DMS 273 (cell line): ENCODE data around the gene USP21.
"Not testable (repeated sequence)": the region's sequence is repeated elsewhere in the genome, so short reads cannot be mapped to it uniquely, and the experiment has no call there.

Experiments used
- DNase-seq: peaks from one replicate; lab custom pipeline; 2025; ENCODE audit not compliant: unreplicated experiment; lab: John Stamatoyannopoulos, UW

The USP21 gene, protein sequence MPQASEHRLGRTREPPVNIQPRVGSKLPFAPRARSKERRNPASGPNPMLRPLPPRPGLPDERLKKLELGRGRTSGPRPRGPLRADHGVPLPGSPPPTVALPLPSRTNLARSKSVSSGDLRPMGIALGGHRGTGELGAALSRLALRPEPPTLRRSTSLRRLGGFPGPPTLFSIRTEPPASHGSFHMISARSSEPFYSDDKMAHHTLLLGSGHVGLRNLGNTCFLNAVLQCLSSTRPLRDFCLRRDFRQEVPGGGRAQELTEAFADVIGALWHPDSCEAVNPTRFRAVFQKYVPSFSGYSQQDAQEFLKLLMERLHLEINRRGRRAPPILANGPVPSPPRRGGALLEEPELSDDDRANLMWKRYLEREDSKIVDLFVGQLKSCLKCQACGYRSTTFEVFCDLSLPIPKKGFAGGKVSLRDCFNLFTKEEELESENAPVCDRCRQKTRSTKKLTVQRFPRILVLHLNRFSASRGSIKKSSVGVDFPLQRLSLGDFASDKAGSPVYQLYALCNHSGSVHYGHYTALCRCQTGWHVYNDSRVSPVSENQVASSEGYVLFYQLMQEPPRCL

GRCh38 chr1:161159087-161159912 is at the start of gene USP21:
Gene USP21, plus strand, starts transcription at chr1:161159500. Its CDS starts 1,141 bp downstream, at chr1:161160641.
- DNase-seq, result peak; percentile 97

- no peak for DNase-seq
Measured at GRCh38 chr1:161111117-161111516, 48.2 kb upstream of the USP21 start.

DNA sequence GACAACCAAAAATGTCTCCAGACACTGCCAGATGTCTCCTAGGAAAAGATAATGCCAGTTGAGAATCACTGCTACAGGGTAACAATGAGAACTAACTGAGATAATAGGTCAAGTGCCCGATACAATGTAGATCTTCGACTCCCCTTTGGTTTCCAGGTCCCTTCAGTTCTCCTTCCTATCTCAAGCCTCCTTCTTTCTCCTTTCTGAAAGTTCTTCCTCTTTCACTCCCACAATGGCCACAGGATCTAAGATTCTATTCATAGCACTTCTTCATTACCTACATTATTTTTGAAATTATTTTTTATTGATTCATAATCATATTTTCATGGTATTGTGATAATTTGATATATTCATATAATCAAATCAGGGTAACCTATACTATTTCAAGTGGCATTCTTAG is 47.8 kb upstream of the USP21 start:
- DNase-seq, result no peak

GRCh38 chr1:161113915-161114314 is 45.4 kb upstream of the USP21 start:
- no peak for DNase-seq

DNA sequence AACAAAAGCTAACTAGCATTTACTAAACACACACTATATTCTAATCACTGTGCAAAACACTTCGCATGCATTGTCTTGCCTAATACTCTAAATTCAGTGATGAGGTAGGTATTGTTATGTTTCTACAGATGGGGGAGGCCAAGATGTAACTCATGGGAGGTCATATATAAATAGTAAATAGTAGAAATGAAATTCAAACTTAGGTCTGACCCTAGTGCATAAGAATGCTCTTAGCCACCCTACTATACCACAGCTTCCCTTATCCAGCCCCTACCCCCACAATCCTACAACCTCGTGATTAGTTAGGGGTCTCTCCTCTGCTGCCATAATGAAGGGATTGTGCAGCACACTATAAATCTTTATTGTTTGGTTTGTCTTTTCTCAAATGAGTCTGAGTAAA is 44.7 kb upstream of the USP21 start:
- DNase-seq, result no peak

GRCh38 chr1:161115132-161115711 is 44.1 kb upstream of the USP21 start:
- DNase-seq, result peak; percentile 45

DNA sequence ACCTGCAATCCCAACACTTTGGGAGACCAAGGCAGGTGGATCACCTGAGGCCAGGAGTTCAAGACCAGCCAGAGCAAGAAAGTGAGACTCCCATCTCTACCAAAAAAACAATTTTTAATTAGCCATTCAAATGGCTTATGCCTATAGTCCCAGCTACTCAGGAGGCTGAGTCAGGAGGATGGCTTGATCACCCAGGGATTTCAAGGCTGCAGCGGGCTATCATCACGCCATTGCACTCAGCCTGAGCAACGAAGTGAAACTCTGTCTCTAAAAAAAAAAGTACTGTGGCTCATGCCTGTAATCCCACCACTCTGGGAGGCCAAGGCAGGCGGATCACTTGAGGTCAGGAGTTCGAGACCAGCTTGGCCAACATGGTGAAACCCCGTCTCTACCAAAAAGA is 43.3 kb upstream of the USP21 start:
- not testable (repeated sequence) for DNase-seq

DNA sequence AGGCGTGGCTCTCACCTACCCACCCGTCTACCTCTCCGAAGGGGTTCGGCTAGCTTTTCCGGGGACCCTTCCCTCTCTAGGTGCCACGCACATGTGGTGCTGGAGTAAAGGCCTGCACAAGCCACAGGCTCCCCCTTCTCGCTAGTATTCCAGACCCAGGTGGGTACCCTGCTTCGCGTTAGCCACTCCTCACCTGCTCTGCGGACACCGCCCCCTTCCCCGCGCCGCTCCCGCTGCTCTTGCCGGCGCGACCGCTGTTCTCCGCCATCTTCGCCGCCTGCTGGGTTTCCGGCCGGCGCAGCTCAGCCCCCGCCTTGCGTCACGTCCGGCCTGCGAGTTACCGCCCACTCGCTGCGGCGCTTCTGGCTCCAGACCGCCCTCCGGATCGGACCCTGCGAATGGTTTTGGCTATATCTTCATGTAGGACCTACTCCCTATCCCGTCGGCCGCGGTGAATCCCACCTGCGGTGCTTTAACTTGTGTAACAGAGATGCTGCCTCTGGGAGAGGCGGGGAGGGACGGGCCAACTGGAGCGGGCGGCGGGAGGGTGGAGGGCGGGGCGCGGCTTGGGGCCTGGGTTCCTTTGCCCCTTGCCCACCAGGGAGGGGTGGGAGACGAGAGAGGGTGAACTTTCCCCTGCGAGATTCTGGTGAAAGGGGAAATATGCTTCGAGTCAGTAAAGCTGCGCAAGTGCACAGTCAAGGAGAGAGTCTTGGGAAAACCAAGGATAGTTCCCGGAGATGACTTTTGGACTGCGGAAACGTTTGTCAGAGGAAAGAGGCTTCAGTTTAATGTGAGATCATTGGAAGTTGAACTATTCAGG is 41.3 kb upstream of the USP21 start, which contains the start of the genes NIT1 and PFDN2:
Gene NIT1, plus strand, starts transcription at position 347 of the 823 bp plus-strand sequence. Its CDS starts 72 bp downstream, at position 419.
Gene PFDN2, minus strand, starts transcription at position 279 of the 823 bp plus-strand sequence. Its CDS starts 11 bp downstream, at position 268.
- peak; percentile 94 for DNase-seq

- DNase-seq, result peak; percentile 58
Measured at GRCh38 chr1:161119092-161119903, 40.0 kb upstream of the USP21 start.

GRCh38 chr1:161121042-161121650 is 38.2 kb upstream of the USP21 start:
- DNase-seq, result no peak

GRCh38 chr1:161121834-161122233 is 37.5 kb upstream of the USP21 start:
- DNase-seq, result no peak

DNA sequence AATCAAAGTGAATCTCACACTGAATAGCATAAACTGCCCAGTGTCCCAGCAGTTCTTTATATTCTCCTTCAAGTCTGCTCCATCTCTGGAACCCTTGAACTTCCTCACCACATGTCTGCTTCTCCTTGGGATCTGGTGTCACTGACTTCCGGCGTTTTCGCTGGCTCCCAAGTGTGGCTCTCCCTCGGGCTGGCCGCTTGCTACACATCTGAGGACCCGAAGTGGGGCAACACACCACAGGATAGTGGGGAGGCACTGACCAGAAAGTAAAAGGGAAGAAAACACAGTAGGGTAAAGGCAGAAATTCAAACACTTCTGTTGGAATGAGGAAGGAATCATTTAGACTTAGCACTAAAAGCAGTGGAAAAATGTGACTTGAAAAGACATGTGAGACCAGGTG is 36.3 kb upstream of the USP21 start:
- DNase-seq, result no peak

DNA sequence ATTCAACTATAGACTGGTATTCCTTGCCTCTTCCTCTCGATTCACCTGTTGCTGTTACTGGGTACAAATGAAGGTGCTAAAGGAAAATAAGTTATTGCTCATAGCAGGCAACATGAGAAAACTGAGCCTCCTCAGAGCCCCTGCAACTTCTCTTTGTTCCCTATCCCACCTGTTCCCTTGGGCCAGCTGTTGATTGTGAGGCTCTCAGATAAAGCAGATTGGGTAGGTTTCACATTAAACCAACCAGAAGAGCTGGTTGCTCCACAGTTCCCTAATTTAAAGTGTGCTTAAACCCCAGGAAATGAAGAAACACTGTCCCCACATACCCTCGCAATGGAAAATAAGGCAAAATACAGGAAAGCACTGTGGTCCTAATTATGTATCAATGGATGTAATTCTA is 31.7 kb upstream of the USP21 start:
- no peak for DNase-seq

DNA sequence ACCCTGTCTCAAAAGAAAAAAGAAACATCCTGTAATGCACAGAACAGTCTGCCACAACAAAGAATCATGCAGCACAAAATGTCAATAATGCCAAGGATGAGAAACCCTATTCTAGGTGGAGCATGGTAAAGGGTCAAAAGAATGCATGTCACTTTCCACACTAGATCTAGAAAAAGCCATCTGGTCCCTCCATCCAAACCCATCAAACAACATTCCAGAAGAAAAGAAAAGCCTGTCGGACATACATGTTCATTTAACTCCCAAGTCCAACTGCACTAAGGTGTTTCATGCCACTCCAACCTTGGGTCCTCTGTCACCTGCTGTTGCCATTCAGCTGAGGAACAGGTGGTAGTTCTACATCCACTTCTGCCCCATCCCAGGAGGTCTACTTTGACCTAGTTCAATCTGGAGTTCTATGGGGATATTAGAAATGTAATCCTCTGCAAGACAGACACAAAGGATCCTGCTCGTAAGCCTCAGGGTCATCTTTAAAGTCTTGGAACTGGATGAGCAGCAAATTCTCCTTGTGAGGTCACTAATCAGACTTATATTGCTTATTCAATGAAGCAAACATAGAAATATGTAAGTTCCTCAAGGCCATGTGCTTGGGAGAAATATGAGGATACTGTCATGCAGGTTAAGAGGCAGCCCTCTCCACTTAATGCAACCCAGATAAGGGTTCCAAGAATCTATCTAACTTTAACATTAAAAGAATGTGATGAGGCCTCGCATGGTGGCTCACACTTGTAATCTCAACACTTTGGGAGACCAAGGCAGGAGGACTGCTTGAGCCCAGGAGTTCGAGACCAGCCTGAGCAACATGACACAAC is 30.5 kb upstream of the USP21 start:
- DNase-seq, result no peak

- no peak for DNase-seq
Measured at GRCh38 chr1:161130266-161130665, 29.0 kb upstream of the USP21 start.

GRCh38 chr1:161131523-161132409 is 27.5 kb upstream of the USP21 start:
- DNase-seq, result peak; percentile 44
